Erythroblast (primary cell): ENCODE measurements around the gene MEOX2.

ENCODE experiments used
- DNase-seq, 2 experiments: peaks; one replicate each; lab custom pipeline; 2025; lab: John Stamatoyannopoulos, UW
- GATA1 ChIP-seq: IDR thresholded peaks from 2 replicates; pipeline ENCODE4 v1.6.1; 2011; ENCODE audit warnings: low read depth, mild to moderate bottlenecking, control low read depth, low read length, moderate library complexity
- POLR2A ChIP-seq: IDR thresholded peaks from 2 replicates; pipeline ENCODE4 v1.6.1; 2011; ENCODE audit warnings: mild to moderate bottlenecking, low read length

MEOX2 gene

GRCh38 chr7:15667991-15668390 is 18.5 kb downstream of the MEOX2 start:
- no peak for DNase-seq
- TF ChIP-seq GATA1: no peak
- TF ChIP-seq POLR2A: no peak

- no peak for TF ChIP-seq GATA1
- TF ChIP-seq POLR2A: no peak
- no peak for DNase-seq
These were observed 24.0 kb downstream of the MEOX2 start for GRCh38 chr7:15662451-15662850.

- no peak for DNase-seq
- no peak for TF ChIP-seq POLR2A
- no peak for TF ChIP-seq GATA1
These were observed 28.2 kb downstream of the MEOX2 start for GRCh38 chr7:15658247-15658646.

- TF ChIP-seq POLR2A (no peak), GATA1 (no peak)
- no peak for DNase-seq
These were observed 33.6 kb downstream of the MEOX2 start for GRCh38 chr7:15652776-15653290.

GRCh38 chr7:15651693-15652092 is 34.8 kb downstream of the MEOX2 start:
- DNase-seq: no peak
- no peak for TF ChIP-seq POLR2A
- no peak for TF ChIP-seq GATA1

GRCh38 chr7:15650787-15651186 is 35.7 kb downstream of the MEOX2 start:
- no peak for TF ChIP-seq POLR2A
- TF ChIP-seq GATA1: no peak
- DNase-seq: no peak

- TF ChIP-seq POLR2A (no peak), GATA1 (no peak)
- no peak for DNase-seq
These were observed 38.0 kb downstream of the MEOX2 start for GRCh38 chr7:15648461-15648961.

GRCh38 chr7:15647309-15647708 is 39.2 kb downstream of the MEOX2 start:
- TF ChIP-seq GATA1 (no peak), POLR2A (no peak)
- no peak for DNase-seq

- no peak for TF ChIP-seq POLR2A
- no peak for TF ChIP-seq GATA1
- DNase-seq: no peak
These were observed 43.3 kb downstream of the MEOX2 start for GRCh38 chr7:15643000-15643705.

GRCh38 chr7:15628876-15629275 is 57.6 kb downstream of the MEOX2 start:
- TF ChIP-seq GATA1: no peak
- TF ChIP-seq POLR2A: no peak
- DNase-seq: no peak

- no peak for DNase-seq
- TF ChIP-seq POLR2A (no peak), GATA1 (no peak)
These were observed 60.4 kb downstream of the MEOX2 start for GRCh38 chr7:15626041-15626440.

- no peak for TF ChIP-seq GATA1
- TF ChIP-seq POLR2A: no peak
- no peak for DNase-seq
These were observed 61.0 kb downstream of the MEOX2 start for GRCh38 chr7:15625466-15625865.

- TF ChIP-seq GATA1 (no peak), POLR2A (no peak)
- no peak for DNase-seq
These were observed 65.0 kb downstream of the MEOX2 start for GRCh38 chr7:15621468-15621867.

- TF ChIP-seq POLR2A (no peak), GATA1 (no peak)
- no peak for DNase-seq
These were observed 65.8 kb downstream of the MEOX2 start for GRCh38 chr7:15620491-15621185.

- no peak for TF ChIP-seq GATA1
- TF ChIP-seq POLR2A: no peak
- no peak for DNase-seq
These were observed 68.2 kb downstream of the MEOX2 start for GRCh38 chr7:15618275-15618674.
